ENCODE results near the gene EPHX1. TPM values are rescaled to one million over a fixed set of nuclear protein-coding genes. Genes with fewer than 3 reads are reported as not detected.
"Not testable (repeated sequence)": the region's sequence is repeated elsewhere in the genome, so short reads cannot be mapped to it uniquely, and the experiment has no call there.

EPHX1 gene
- polyA plus RNA-seq (2013, experiment 1 of 2): 171 TPM
- 168 TPM for polyA plus RNA-seq (2013, experiment 2 of 2)

DNA sequence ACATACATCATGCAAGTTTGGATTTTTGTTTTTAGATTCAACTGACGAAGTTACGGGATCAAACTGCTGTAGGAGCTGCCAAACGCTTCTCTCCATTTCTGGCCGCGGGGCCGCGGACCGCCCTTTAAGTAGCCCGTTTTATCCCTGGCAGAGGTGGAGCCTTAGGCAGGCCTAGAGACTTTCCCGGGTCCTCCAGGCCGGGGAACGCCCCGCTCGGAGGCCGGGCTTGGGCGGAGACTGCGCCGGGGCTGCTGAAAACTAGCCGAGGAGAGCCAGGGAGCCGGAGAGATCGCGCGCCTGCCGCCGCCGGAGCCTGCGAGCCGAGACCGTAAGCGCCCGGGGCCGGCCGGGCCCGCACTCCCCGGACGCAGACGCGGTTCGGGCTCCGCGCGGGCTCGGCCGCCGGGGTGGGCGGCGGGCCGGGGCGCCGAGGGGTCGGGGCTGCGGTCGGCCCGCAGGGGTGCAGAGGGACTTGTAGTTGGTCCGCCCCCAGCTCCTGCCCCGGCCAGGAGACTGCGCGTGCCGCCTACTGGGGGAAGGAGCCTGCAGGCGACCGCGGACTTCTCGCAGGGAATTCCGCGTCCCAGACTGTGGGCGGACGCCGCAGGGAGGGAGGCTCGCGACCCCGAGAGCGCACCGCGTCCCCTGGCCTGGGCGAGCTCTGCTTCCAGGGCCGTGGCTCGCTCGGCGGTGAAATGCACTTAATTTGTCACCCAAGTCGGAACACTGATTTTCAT is at the start of gene EPHX1:
Gene EPHX1, plus strand, starts transcription at position 283 of the 737 bp plus-strand sequence. CDS start 18,606 bp downstream, outside the sequence.
- Histone ChIP-seq H4K5ac (ENCODE audit: low read length) (no peak within 1 kb of the TSS), H3K4me3 (ENCODE audit: low read length) (peak within 1 kb of the TSS; percentile 34), H2BK5ac (ENCODE audit: low read length) (peak within 1 kb of the TSS; percentile 69), H2AK5ac (ENCODE audit: low read length) (no peak within 1 kb of the TSS), H3K27me3 (ENCODE audit: insufficient read depth, low read length, poor library complexity) (no peaks in the 10 kb centered on the region), H3K23ac (ENCODE audit: low read length) (peak within 1 kb of the TSS; percentile 7), H3K56ac (ENCODE audit: low read length) (peak within 1 kb of the TSS; percentile 91), H3K9ac (ENCODE audit: low read length) (peak within 1 kb of the TSS; percentile 89), H3K4me2 (ENCODE audit: low read length) (peak within 1 kb of the TSS; percentile 78), H3K27ac (ENCODE audit: low read depth, low read length) (peak within 1 kb of the TSS; percentile 97), H4K8ac (ENCODE audit: low read depth, low read length) (no peak within 1 kb of the TSS), H3K4ac (ENCODE audit: low read depth, low read length) (peak within 1 kb of the TSS; percentile 19), H3K18ac (ENCODE audit: low read length) (peak within 1 kb of the TSS; percentile 30), H2BK120ac (ENCODE audit: low read depth, low read length) (no peak within 1 kb of the TSS), H3K36me3 (ENCODE audit: control insufficient read depth, insufficient read depth, low read length) (no peaks in the 10 kb centered on the region), H3K79me2 (ENCODE audit: control insufficient read depth, insufficient read depth, low read length) (peaks cover 33% of the 10 kb centered on the region), H3K4me1 (ENCODE audit: control insufficient read depth, low read depth, low read length) (peaks cover 17% of the 10 kb centered on the region), H3K79me1 (ENCODE audit: low read length) (peaks cover 28% of the 10 kb centered on the region), H2BK15ac (replicated peaks; ENCODE audit: low read depth) (no peak within 1 kb of the TSS)
- DNase-seq: peak; percentile 95
- no CpG with 5 or more reads among the region's 80 CpGs for WGBS (ENCODE audit: extremely low coverage, insufficient coverage, low lambda C conversion rate)

DNA sequence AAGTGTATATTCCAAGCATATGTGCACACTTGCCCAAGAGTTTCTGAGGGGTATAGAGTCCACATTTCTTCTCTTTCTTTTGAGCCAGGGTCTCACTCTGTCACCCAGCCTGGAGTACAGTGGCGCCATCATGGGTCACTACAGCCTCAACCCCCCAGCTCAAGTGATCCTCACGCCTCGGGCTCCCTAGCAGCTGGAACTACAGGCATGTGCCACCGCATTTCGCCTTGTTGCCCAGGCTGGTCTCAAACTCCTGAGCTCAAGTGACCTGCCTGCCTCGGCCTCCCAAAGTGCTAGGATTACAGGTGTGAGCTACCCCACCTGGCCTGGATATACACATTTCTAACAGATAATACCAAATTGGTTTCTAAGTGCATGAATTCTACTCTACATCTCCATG is 49.4 kb upstream of the EPHX1 start:
- no peak overlapping the region for H3K9ac ChIP-seq (ENCODE audit: low read length)
- H3K4ac ChIP-seq (ENCODE audit: low read depth, low read length): no peak overlapping the region
- no peak overlapping the region for H4K5ac ChIP-seq (ENCODE audit: low read length)
- H3K27me3 ChIP-seq (ENCODE audit: insufficient read depth, low read length, poor library complexity): no peaks in the 10 kb centered on the region
- H3K4me1 ChIP-seq (ENCODE audit: control insufficient read depth, low read depth, low read length): peaks cover 3% of the 10 kb centered on the region
- no peak overlapping the region for H2BK5ac ChIP-seq (ENCODE audit: low read length)
- H3K4me3 ChIP-seq (ENCODE audit: low read length): no peak overlapping the region
- H3K23ac ChIP-seq (ENCODE audit: low read length): no peak overlapping the region
- no peak overlapping the region for H4K8ac ChIP-seq (ENCODE audit: low read depth, low read length)
- no CpG with 5 or more reads among the region's 6 CpGs for WGBS (ENCODE audit: extremely low coverage, insufficient coverage, low lambda C conversion rate)
- no peaks in the 10 kb centered on the region for H3K79me1 ChIP-seq (ENCODE audit: low read length)
- no peaks in the 10 kb centered on the region for H3K79me2 ChIP-seq (ENCODE audit: control insufficient read depth, insufficient read depth, low read length)
- no peak overlapping the region for H2AK5ac ChIP-seq (ENCODE audit: low read length)
- DNase-seq: no peak
- no peak overlapping the region for H3K56ac ChIP-seq (ENCODE audit: low read length)
- no peak overlapping the region for H3K27ac ChIP-seq (ENCODE audit: low read depth, low read length)
- H2BK120ac ChIP-seq (ENCODE audit: low read depth, low read length): no peak overlapping the region
- no peak overlapping the region for H3K18ac ChIP-seq (ENCODE audit: low read length)
- H3K36me3 ChIP-seq (ENCODE audit: control insufficient read depth, insufficient read depth, low read length): no peaks in the 10 kb centered on the region
- H3K4me2 ChIP-seq (ENCODE audit: low read length): no peak overlapping the region
- no peak overlapping the region for H2BK15ac ChIP-seq (replicated peaks; ENCODE audit: low read depth)

DNA sequence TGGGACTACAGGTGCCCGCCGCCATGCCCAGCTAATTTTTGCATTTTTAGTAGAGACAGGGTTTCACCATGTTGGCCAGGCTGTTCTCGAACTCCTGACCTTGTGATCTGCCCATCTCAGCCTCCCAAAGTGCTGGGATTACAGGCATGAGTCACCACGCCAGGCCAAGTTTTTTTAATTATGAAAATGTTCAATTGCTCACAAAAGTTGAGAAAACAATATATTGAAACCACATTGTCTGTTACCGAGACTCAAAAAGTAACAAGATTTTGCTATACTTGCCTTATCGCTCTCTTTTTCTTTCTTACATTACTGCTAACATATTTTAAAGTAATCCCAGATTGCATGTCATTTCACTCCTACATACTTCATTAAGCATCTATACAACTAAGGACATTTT is 48.5 kb upstream of the EPHX1 start:
- WGBS (ENCODE audit: extremely low coverage, insufficient coverage, low lambda C conversion rate): no CpG with 5 or more reads among the region's 6 CpGs
- H3K9ac ChIP-seq (ENCODE audit: low read length); H3K23ac ChIP-seq (ENCODE audit: low read length); H2BK5ac ChIP-seq (ENCODE audit: low read length); H2BK15ac ChIP-seq (replicated peaks; ENCODE audit: low read depth); H3K27ac ChIP-seq (ENCODE audit: low read depth, low read length); H2AK5ac ChIP-seq (ENCODE audit: low read length); H3K27me3 ChIP-seq (ENCODE audit: insufficient read depth, low read length, poor library complexity); H3K79me1 ChIP-seq (ENCODE audit: low read length); H3K56ac ChIP-seq (ENCODE audit: low read length); DNase-seq; H4K8ac ChIP-seq (ENCODE audit: low read depth, low read length); H3K4me1 ChIP-seq (ENCODE audit: control insufficient read depth, low read depth, low read length); H3K4me3 ChIP-seq (ENCODE audit: low read length); H3K18ac ChIP-seq (ENCODE audit: low read length); H2BK120ac ChIP-seq (ENCODE audit: low read depth, low read length); H3K36me3 ChIP-seq (ENCODE audit: control insufficient read depth, insufficient read depth, low read length); H4K5ac ChIP-seq (ENCODE audit: low read length); H3K4ac ChIP-seq (ENCODE audit: low read depth, low read length); H3K79me2 ChIP-seq (ENCODE audit: control insufficient read depth, insufficient read depth, low read length); H3K4me2 ChIP-seq (ENCODE audit: low read length): not testable (repeated sequence)

DNA sequence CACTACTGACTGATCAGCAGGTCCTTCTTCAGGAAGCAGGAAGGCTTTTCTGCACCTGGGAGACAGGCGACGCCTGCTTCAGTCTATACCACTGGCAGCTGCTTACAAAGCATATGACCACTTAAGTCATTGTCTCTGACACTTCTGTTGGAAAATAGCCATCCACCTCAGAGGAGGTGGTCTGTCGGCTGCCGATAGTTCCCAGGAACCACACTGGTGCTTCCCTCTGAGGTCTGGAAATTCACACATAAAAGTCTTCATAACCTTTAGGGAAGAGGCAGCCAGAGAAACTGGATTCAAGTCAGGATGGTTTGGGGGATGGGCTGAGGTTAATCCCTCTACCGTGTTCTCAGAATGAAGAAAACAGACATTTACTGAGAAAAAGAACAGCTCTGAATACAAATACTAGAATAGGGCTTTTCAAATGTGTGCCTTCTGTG is 47.9 kb upstream of the EPHX1 start:
- no peak overlapping the region for H3K27ac ChIP-seq (ENCODE audit: low read depth, low read length)
- no peaks in the 10 kb centered on the region for H3K36me3 ChIP-seq (ENCODE audit: control insufficient read depth, insufficient read depth, low read length)
- H2BK120ac ChIP-seq (ENCODE audit: low read depth, low read length): no peak overlapping the region
- peaks cover 2% of the 10 kb centered on the region for H3K4me1 ChIP-seq (ENCODE audit: control insufficient read depth, low read depth, low read length)
- whole genome bisulfite sequencing (ENCODE audit: extremely low coverage, insufficient coverage, low lambda C conversion rate): no CpG with 5 or more reads among the region's 5 CpGs
- H2BK15ac ChIP-seq (replicated peaks; ENCODE audit: low read depth): no peak overlapping the region
- no peaks in the 10 kb centered on the region for H3K79me2 ChIP-seq (ENCODE audit: control insufficient read depth, insufficient read depth, low read length)
- H3K4ac ChIP-seq (ENCODE audit: low read depth, low read length): no peak overlapping the region
- no peak overlapping the region for H2BK5ac ChIP-seq (ENCODE audit: low read length)
- H3K79me1 ChIP-seq (ENCODE audit: low read length): no peaks in the 10 kb centered on the region
- H3K18ac ChIP-seq (ENCODE audit: low read length): peak overlapping the region; percentile 61
- peak; percentile 41 for DNase-seq
- H3K27me3 ChIP-seq (ENCODE audit: insufficient read depth, low read length, poor library complexity): no peaks in the 10 kb centered on the region
- no peak overlapping the region for H3K23ac ChIP-seq (ENCODE audit: low read length)
- H3K9ac ChIP-seq (ENCODE audit: low read length): no peak overlapping the region
- no peak overlapping the region for H3K4me2 ChIP-seq (ENCODE audit: low read length)
- no peak overlapping the region for H2AK5ac ChIP-seq (ENCODE audit: low read length)
- H4K5ac ChIP-seq (ENCODE audit: low read length): no peak overlapping the region
- no peak overlapping the region for H3K56ac ChIP-seq (ENCODE audit: low read length)
- no peak overlapping the region for H4K8ac ChIP-seq (ENCODE audit: low read depth, low read length)
- H3K4me3 ChIP-seq (ENCODE audit: low read length): no peak overlapping the region

DNA sequence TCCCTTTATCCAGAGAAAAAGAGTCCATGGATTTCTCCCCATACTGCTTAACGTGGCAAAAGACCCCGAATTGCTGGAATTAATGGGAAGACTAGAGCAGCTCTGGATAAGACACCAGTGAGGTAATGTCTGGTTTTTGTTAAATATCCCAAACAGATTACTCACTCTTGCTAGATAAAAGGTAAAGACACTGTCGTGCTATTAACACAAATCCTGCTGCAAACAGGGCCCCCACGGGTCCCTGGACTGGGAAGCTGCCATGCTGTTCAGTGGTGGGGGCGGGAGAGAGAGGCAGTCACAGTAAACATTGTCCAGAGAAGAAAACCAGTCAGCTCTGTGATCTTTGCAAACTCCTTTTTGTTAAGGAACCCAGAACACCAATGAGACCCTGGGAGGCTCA is 47.5 kb upstream of the EPHX1 start:
- Histone ChIP-seq H3K9ac (ENCODE audit: low read length) (no peak overlapping the region), H4K5ac (ENCODE audit: low read length) (no peak overlapping the region), H3K4ac (ENCODE audit: low read depth, low read length) (no peak overlapping the region), H3K27me3 (ENCODE audit: insufficient read depth, low read length, poor library complexity) (no peaks in the 10 kb centered on the region), H4K8ac (ENCODE audit: low read depth, low read length) (no peak overlapping the region), H3K4me1 (ENCODE audit: control insufficient read depth, low read depth, low read length) (peaks cover 5% of the 10 kb centered on the region), H2BK15ac (replicated peaks; ENCODE audit: low read depth) (no peak overlapping the region), H3K23ac (ENCODE audit: low read length) (no peak overlapping the region), H3K79me1 (ENCODE audit: low read length) (no peaks in the 10 kb centered on the region), H3K56ac (ENCODE audit: low read length) (no peak overlapping the region), H2BK5ac (ENCODE audit: low read length) (no peak overlapping the region), H3K36me3 (ENCODE audit: control insufficient read depth, insufficient read depth, low read length) (no peaks in the 10 kb centered on the region), H2BK120ac (ENCODE audit: low read depth, low read length) (no peak overlapping the region), H3K27ac (ENCODE audit: low read depth, low read length) (no peak overlapping the region), H3K4me3 (ENCODE audit: low read length) (no peak overlapping the region), H3K4me2 (ENCODE audit: low read length) (no peak overlapping the region), H2AK5ac (ENCODE audit: low read length) (no peak overlapping the region), H3K18ac (ENCODE audit: low read length) (no peak overlapping the region), H3K79me2 (ENCODE audit: control insufficient read depth, insufficient read depth, low read length) (no peaks in the 10 kb centered on the region)
- WGBS (ENCODE audit: extremely low coverage, insufficient coverage, low lambda C conversion rate): no CpG with 5 or more reads among the region's 5 CpGs
- DNase-seq: peak; percentile 49

Measured in mesendoderm (in vitro differentiated cells).